SH-SY5Y (cell line): Measurements from ENCODE around the gene TARS2.

Source experiments
- GATA2 ChIP-seq: IDR thresholded peaks from 2 replicates; pipeline ENCODE4 v1.6.1; 2011; ENCODE audit warnings: mild to moderate bottlenecking, low read depth, low read length
- GATA3 ChIP-seq: IDR thresholded peaks from 2 replicates; pipeline ENCODE4 v1.6.1; 2011; ENCODE audit warnings: low read depth, mild to moderate bottlenecking, low read length, moderate library complexity

GRCh38 chr1:150537732-150538684 lies 50.8 kb downstream of the TARS2 start:
- TF ChIP-seq GATA3 (no peak), GATA2 (no peak)
